8988T (cell line): Measurements from ENCODE around the gene SS18L1.

Experiments
- DNase-seq: peaks from one replicate; pipeline ENCODE4 v3.0.0; 2011

The SS18L1 gene

GRCh38 chr20:62229667-62230066 lies 86.1 kb downstream of the SS18L1 start:
- DNase-seq = no peak

DNA sequence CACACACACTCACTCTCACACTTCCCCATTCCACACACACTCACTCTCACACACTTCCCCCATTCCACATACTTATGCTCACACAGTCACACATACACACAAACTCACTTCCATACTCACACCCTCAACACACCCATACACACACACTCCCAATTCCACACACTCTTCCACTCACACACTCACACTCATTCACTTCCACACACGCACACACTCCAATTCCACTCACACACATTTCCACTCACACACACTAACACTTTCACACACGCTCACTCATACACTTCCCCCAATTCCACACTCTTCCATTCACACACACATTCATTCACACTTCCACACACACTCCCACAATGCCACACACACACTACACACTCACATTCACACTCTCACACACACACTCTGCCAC lies 86.7 kb downstream of the SS18L1 start:
- no peak for DNase-seq

DNA sequence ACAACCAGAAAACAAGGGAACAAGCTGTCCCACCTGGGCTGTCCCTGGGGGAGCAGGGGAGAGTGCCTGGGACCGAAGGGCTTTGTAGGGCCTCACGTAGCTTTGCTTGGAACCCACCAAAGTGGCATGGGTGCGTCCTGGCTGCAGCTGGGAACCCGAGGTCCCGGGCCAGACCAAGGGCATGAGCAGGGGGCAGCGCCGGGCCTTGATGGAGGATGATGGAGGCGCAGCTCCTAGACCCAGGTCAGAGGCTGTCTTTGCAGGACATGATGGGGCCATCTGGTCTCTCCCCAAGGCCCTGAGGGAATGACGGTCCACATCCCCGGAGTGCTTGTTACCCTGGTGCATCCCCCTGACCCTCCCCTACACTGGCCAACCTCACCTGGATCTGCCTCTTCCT lies 87.1 kb downstream of the SS18L1 start:
- no peak for DNase-seq

GRCh38 chr20:62231292-62231691 lies 87.7 kb downstream of the SS18L1 start:
- DNase-seq = no peak
